NT2/D1 (cell line): ENCODE measurements around the gene BCAS3.
"Not testable (repeated sequence)": the region's sequence is repeated elsewhere in the genome, so short reads cannot be mapped to it uniquely, and the experiment has no call there.

Experiments used
- DNase-seq: peaks from one replicate; pipeline ENCODE4 v3.0.0-alpha.2; 2011; ENCODE audit warnings: low read depth, low spot score
- H3K27me3 ChIP-seq: 2 replicates; pipeline ENCODE4 v1.6.0; 2011; ENCODE audit warnings: mild to moderate bottlenecking; ENCODE audit not compliant: insufficient read length, insufficient read depth
- H3K36me3 ChIP-seq: 2 replicates; pipeline ENCODE4 v1.6.1; 2011; ENCODE audit warnings: mild to moderate bottlenecking, low read length, mixed read lengths; ENCODE audit not compliant: insufficient read depth, insufficient read length
- H3K4me1 ChIP-seq: 2 replicates; pipeline ENCODE4 v1.5.1; 2011; ENCODE audit not compliant: insufficient read depth, insufficient read length
- H3K4me3 ChIP-seq: 2 replicates; pipeline ENCODE4 v1.5.1; 2011; ENCODE audit warnings: low read depth; ENCODE audit not compliant: insufficient read length
- H3K9ac ChIP-seq: 2 replicates; pipeline ENCODE4 v1.6.0; 2011; ENCODE audit warnings: low read depth; ENCODE audit not compliant: insufficient read length
- H3K9me3 ChIP-seq: 2 replicates; pipeline ENCODE4 v1.5.1; 2011; ENCODE audit warnings: mild to moderate bottlenecking, low read length; ENCODE audit not compliant: insufficient read depth
- SUZ12 ChIP-seq: IDR thresholded peaks from 2 replicates; pipeline ENCODE4 v1.6.1; 2011; ENCODE audit not compliant: insufficient read length, insufficient read depth; ENCODE audit errors: extremely low read depth
- YY1 ChIP-seq: IDR thresholded peaks from 2 replicates; pipeline ENCODE4 v1.6.1; 2011; ENCODE audit not compliant: insufficient read length, insufficient read depth
- ZNF274 ChIP-seq: IDR thresholded peaks from 2 replicates; pipeline ENCODE4 v1.6.1; 2011; ENCODE audit warnings: mild to moderate bottlenecking, low read depth, low read length

BCAS3 gene

GRCh38 chr17:60970741-60971140, 293.1 kb downstream of the BCAS3 start:
- TF ChIP-seq YY1: no peak
- no peak for TF ChIP-seq SUZ12
- no peak for TF ChIP-seq ZNF274
- no peak overlapping the region for H3K4me3 ChIP-seq
- no peaks in the 10 kb centered on the region for H3K4me1 ChIP-seq
- no peak for DNase-seq
- H3K9me3 ChIP-seq: peaks cover 20% of the 10 kb centered on the region
- H3K36me3 ChIP-seq: no peaks in the 10 kb centered on the region
- no peaks in the 10 kb centered on the region for H3K27me3 ChIP-seq
- no peak overlapping the region for H3K9ac ChIP-seq

DNA sequence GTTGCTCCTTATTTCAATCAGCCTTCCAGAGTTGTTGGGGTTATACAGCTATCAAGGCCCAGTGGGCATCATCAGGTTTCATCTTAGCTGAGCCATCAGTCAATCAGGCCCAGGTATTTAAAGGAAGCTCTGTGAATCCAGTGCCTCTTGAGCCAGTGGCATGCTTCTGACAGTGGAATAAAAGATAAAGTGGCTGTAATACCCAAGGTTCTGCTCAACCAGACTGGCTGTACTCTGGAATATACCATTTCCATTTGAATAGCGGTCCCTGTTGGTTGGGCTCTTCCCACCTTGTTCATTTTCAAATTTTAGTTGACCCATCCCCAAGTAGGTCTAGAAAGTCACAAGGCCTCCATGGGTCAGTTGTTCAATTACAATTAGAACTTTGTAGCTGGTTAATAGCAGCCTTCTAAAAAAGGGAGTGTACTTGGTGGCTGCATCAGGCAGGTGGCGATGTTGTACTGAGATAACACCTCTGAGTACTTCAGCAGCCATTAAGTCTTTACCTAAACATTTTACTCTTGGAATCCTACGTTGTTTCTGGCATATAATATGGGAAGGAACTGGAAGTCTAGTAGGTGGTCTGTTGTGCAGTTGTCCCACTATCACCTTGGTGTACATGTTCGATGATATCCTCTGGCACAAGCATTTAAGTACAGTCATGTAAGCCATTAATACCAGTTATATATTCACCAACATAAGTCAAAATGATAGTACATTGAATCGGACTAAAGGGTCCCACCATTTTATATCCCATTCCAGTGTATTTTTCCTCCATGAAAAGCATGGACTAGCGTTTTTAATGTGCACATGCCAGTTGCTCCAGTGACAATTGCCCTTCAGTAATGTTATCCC, 294.1 kb downstream of the BCAS3 start:
- no peak overlapping the region for H3K9ac ChIP-seq
- peak; percentile 13 for DNase-seq
- TF ChIP-seq SUZ12 (no peak), YY1 (no peak), ZNF274 (no peak)
- H3K9me3 ChIP-seq: peaks cover 20% of the 10 kb centered on the region
- H3K27me3 ChIP-seq: no peaks in the 10 kb centered on the region
- H3K4me1 ChIP-seq: no peaks in the 10 kb centered on the region
- no peaks in the 10 kb centered on the region for H3K36me3 ChIP-seq
- no peak overlapping the region for H3K4me3 ChIP-seq

- H3K4me3 ChIP-seq, H3K9ac ChIP-seq, H3K27me3 ChIP-seq, H3K4me1 ChIP-seq, H3K36me3 ChIP-seq, DNase-seq, H3K9me3 ChIP-seq: not testable (repeated sequence)
Observed at GRCh38 chr17:60976861-60977260, 299.2 kb downstream of the BCAS3 start.

GRCh38 chr17:60989379-60989778, 311.7 kb downstream of the BCAS3 start:
- Histone ChIP-seq H3K27me3 (no peaks in the 10 kb centered on the region), H3K4me3 (no peak overlapping the region), H3K9me3 (no peaks in the 10 kb centered on the region), H3K9ac (no peak overlapping the region), H3K4me1 (no peaks in the 10 kb centered on the region), H3K36me3 (no peaks in the 10 kb centered on the region)
- no peak for DNase-seq
- no peak for TF ChIP-seq YY1
- TF ChIP-seq ZNF274: no peak
- TF ChIP-seq SUZ12: no peak

- Histone ChIP-seq H3K36me3 (no peaks in the 10 kb centered on the region), H3K27me3 (no peaks in the 10 kb centered on the region), H3K4me1 (no peaks in the 10 kb centered on the region), H3K4me3 (no peak overlapping the region), H3K9ac (no peak overlapping the region), H3K9me3 (no peaks in the 10 kb centered on the region)
- DNase-seq: no peak
- TF ChIP-seq YY1: no peak
- TF ChIP-seq SUZ12: no peak
- no peak for TF ChIP-seq ZNF274
Observed at GRCh38 chr17:60989846-60990245, 312.2 kb downstream of the BCAS3 start.

DNA sequence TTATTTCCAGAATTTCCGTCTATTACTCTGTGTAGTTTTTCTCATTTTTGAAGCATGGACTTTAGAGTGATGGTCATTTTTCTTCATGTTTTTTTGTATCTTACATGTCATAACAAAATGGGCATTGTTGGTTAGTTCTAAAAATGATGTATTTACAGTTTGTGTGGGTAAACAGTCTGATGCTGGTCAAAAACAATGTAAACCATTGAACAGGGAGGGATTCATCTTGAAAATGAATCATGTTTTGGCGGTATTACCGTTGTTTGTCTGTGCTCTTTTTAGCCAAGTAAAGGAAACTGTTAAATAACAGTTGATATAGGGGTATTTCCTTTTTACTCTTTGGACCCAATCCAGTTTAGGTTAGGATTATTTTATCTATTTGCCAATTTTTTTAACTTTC, 315.8 kb downstream of the BCAS3 start:
- H3K9me3 ChIP-seq: no peaks in the 10 kb centered on the region
- no peak for DNase-seq
- H3K27me3 ChIP-seq: no peaks in the 10 kb centered on the region

GRCh38 chr17:60995680-60996079, 318.0 kb downstream of the BCAS3 start:
- Histone ChIP-seq H3K36me3 (no peaks in the 10 kb centered on the region), H3K4me1 (no peaks in the 10 kb centered on the region), H3K9me3 (no peaks in the 10 kb centered on the region), H3K9ac (no peak overlapping the region), H3K27me3 (no peaks in the 10 kb centered on the region), H3K4me3 (no peak overlapping the region)
- DNase-seq: no peak
- TF ChIP-seq YY1: no peak

More for the DNA sequence above, 315.8 kb downstream of the BCAS3 start:
- TF ChIP-seq YY1: no peak
- TF ChIP-seq SUZ12: no peak
- TF ChIP-seq ZNF274: no peak
- Histone ChIP-seq H3K9ac (no peak overlapping the region), H3K36me3 (no peaks in the 10 kb centered on the region), H3K4me3 (no peak overlapping the region), H3K4me1 (no peaks in the 10 kb centered on the region)

GRCh38 chr17:61000911-61001310, 323.3 kb downstream of the BCAS3 start:
- Histone ChIP-seq H3K9ac (no peak overlapping the region), H3K4me1 (no peaks in the 10 kb centered on the region), H3K27me3 (no peaks in the 10 kb centered on the region), H3K4me3 (no peak overlapping the region), H3K9me3 (no peaks in the 10 kb centered on the region), H3K36me3 (no peaks in the 10 kb centered on the region)
- peak; percentile 5 for DNase-seq
- TF ChIP-seq ZNF274 (no peak), SUZ12 (no peak), YY1 (no peak)
